GM13977 (cell line): ENCODE results near the gene DDX1.

Experiments used
- DNase-seq: peaks from one replicate; pipeline ENCODE4 v3.0.0; 2012; ENCODE audit warnings: low spot score
- CTCF ChIP-seq: IDR thresholded peaks from 2 replicates; pipeline ENCODE4 v1.5.1; 2012; ENCODE audit warnings: mild to moderate bottlenecking, control low read depth; ENCODE audit not compliant: insufficient read depth; ENCODE audit errors: extremely low read depth, missing control alignments
- in situ Hi-C: fragments of 300-500 bp; cut with MboI; formaldehyde crosslinking; loops from one replicate; pipeline ENCODE4 v1.12.0; 2022; ENCODE audit warnings: low sequenced_read_pairs, low pct_unique_long_range_greater_than_20kb, mixed read lengths, inconsistent platforms; ENCODE audit not compliant: unreplicated experiment

The DDX1 gene

DNA sequence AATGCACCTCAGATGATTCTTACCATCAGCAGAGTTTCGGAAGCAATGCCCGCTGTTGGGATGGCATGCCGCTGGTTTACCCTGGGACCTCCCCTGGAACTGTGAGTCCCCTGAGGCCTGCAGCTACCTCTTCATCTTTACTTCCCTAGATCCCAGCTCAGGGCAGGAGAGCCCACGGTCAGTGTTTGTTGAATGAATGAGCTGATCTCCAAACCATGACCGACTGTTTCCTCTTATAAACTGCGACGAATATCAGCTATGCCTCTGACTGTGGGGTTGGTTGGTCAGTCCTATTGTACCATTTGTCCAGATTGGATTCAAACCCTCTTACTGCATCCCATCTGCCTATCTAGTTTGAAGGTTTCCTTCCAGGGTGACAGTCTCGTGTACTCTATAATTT is 64.4 kb downstream of the DDX1 start:
- no peak for DNase-seq
- in situ Hi-C loops = no loop called here
- no peak for TF ChIP-seq CTCF

DNA sequence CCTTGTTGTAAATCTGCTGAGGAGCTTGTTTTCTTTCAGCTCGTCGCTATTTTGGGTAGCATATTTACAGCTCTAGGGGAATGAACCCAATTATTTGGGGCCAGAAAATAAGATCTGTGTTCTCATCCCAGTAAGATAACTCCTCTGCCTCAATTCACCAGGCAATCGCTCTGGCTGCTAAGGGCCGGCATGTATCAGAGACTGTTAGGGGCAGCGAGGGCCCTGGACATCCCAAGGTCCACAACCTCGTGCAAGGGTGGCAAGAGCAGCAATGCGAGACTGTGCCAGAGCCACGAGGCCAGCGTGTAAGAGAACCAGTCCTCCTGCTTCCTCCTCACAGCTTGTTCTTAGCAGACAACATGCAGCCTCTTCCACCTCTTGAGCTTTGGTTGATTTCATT is 66.1 kb downstream of the DDX1 start:
- DNase-seq = no peak
- in situ Hi-C loops = no loop called here
- no peak for TF ChIP-seq CTCF

GRCh38 chr2:15658911-15659310 is 67.2 kb downstream of the DDX1 start:
- in situ Hi-C loops = no loop called here
- no peak for TF ChIP-seq CTCF
- no peak for DNase-seq

DNA sequence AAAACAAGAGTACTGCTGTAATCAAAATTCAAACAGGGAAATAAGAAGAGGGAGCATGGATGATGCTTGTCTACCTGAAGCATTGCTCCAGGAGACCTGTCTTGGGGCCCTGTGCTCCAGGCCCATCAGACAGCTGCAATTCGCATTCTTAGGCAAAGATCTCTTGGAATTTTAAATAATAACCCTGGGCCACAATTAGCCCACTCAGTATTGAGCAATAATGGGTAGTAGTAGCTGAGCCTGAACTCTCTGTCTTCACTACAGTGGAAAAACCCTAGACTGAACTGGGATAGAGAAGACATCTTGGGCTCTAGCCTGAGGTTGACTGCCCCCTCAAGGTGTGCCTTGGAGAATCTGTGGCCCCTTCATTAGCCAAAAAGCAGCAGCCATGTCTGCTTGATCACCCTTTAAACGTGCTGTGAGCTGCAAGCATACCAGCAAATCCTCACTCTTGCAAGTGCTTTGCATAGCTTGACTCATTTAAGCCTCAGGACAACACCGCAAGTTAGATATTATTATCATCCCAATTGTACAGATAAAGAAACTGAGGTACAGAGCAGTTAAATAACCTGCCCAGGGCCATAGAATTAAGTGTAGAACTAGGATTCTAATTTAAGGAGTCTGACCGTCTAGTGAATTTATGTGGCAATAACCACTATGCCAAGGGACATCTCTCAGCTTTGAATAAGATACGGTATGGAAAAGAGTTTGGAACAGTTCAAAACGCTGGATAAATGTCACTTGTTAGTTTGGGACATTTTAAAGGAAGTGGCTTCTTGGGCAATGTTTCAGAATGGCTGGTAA is 69.0 kb downstream of the DDX1 start:
- in situ Hi-C loops = no loop called here
- no peak for TF ChIP-seq CTCF
- no peak for DNase-seq

DNA sequence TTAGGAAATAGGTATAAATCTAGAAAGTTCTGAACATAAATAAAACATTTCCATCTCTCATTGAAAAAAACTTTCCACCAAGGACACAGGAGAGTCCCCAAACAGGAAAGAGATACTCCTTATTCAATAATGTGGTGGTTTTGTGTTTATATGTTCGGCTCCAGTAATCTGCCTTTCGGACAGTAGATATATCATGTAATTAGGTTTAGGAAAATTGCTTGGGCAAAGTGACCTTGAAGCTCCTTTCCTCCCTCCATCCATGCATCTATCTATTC is 69.6 kb downstream of the DDX1 start:
- in situ Hi-C loops = no loop called here
- no peak for TF ChIP-seq CTCF
- DNase-seq = no peak

GRCh38 chr2:15662026-15662425 is 70.4 kb downstream of the DDX1 start:
- TF ChIP-seq CTCF = no peak
- in situ Hi-C loops = no loop called here
- DNase-seq = no peak
